GM13976 (cell line): ENCODE measurements around the gene PCDHA9.
"Not testable (repeated sequence)": the region's sequence is repeated elsewhere in the genome, so short reads cannot be mapped to it uniquely, and the experiment has no call there.

Experiments used
- DNase-seq: peaks from one replicate; pipeline ENCODE4 v3.0.0; 2012; ENCODE audit warnings: low spot score
- CTCF ChIP-seq: IDR thresholded peaks from 2 replicates; pipeline ENCODE4 v1.5.1; 2012; ENCODE audit warnings: borderline replicate concordance, mild to moderate bottlenecking; ENCODE audit not compliant: insufficient read depth; ENCODE audit errors: extremely low read depth, missing control alignments, control extremely low read depth
- in situ Hi-C: fragments of 300-500 bp; cut with MboI; formaldehyde crosslinking; loops from one replicate; pipeline ENCODE4 v1.12.0; 2022; ENCODE audit warnings: low sequenced_read_pairs, mixed read lengths, inconsistent platforms; ENCODE audit not compliant: unreplicated experiment

Gene PCDHA9

GRCh38 chr5:140869555-140869886 lies 21.3 kb downstream of the PCDHA9 start:
- no peak for TF ChIP-seq CTCF
- DNase-seq = no peak
- in situ Hi-C loops = no loop called here

- no peak for DNase-seq
- TF ChIP-seq CTCF = no peak
- in situ Hi-C loops = no loop called here
These were observed 22.3 kb downstream of the PCDHA9 start for GRCh38 chr5:140870221-140871201.

- DNase-seq = no peak
- no peak for TF ChIP-seq CTCF
- in situ Hi-C loops = no loop called here
These were observed 27.2 kb downstream of the PCDHA9 start, which contains the start of gene PCDHA12 for GRCh38 chr5:140875085-140876065. Gene PCDHA12, plus strand, starts transcription at chr5:140875308. Its CDS starts 165 bp downstream, at chr5:140875473.

- DNase-seq, in situ Hi-C loops: not testable (repeated sequence)
These were observed 28.5 kb downstream of the PCDHA9 start for GRCh38 chr5:140876541-140877261.

GRCh38 chr5:140877262-140877581 lies 29.0 kb downstream of the PCDHA9 start:
- no peak for DNase-seq
- in situ Hi-C loops = no loop called here
- TF ChIP-seq CTCF = no peak

- no peak for DNase-seq
- in situ Hi-C loops = no loop called here
- no peak for TF ChIP-seq CTCF
These were observed 33.9 kb downstream of the PCDHA9 start, which contains the start of gene PCDHA13 for GRCh38 chr5:140881889-140882590. Gene PCDHA13, plus strand, starts transcription at chr5:140882124. Its CDS starts 145 bp downstream, at chr5:140882269.
